ENCODE measurements around the gene KRTAP4-2. TPM values are rescaled to one million over a fixed set of nuclear protein-coding genes. Genes with fewer than 3 reads are reported as not detected.

Gene KRTAP4-2
- total RNA-seq, 1 donor from 2014 or later = not detected

- no peak for DNase-seq (ENCODE audit: low spot score)
- H3K4me1 Mint-ChIP-seq (ENCODE audit: low read depth) = peaks cover 13% of the 10 kb centered on the region
- peaks cover 3% of the 10 kb centered on the region for H3K36me3 Mint-ChIP-seq (ENCODE audit: low read depth)
- no peaks in the 10 kb centered on the region for H3K27me3 Mint-ChIP-seq (ENCODE audit: low read depth)
- no peak for TF ChIP-seq CTCF (IDR thresholded peaks at IDR 0.05)
- H3K4me3 Mint-ChIP-seq (ENCODE audit: unreplicated experiment) = no peak overlapping the region
- H3K27ac Mint-ChIP-seq (ENCODE audit: unreplicated experiment) = peak overlapping the region; percentile 12
- peaks cover 19% of the 10 kb centered on the region for H3K9me3 Mint-ChIP-seq (ENCODE audit: low read depth)
Observed at GRCh38 chr17:41133880-41134735, 43.9 kb downstream of the KRTAP4-2 start.

- Mint-ChIP-seq H3K36me3 (ENCODE audit: low read depth) (no peaks in the 10 kb centered on the region), H3K9me3 (ENCODE audit: low read depth) (peaks cover 11% of the 10 kb centered on the region), H3K27me3 (ENCODE audit: low read depth) (no peaks in the 10 kb centered on the region), H3K27ac (ENCODE audit: unreplicated experiment) (no peak overlapping the region), H3K4me1 (ENCODE audit: low read depth) (peaks cover 13% of the 10 kb centered on the region), H3K4me3 (ENCODE audit: unreplicated experiment) (no peak overlapping the region)
- no peak for TF ChIP-seq CTCF (IDR thresholded peaks at IDR 0.05)
- no peak for DNase-seq (ENCODE audit: low spot score)
Observed at GRCh38 chr17:41131979-41132378, 46.0 kb downstream of the KRTAP4-2 start.

Other genes with a start within 250 kb of the KRTAP4-2 start
- gene KRT23, start 240.6 kb downstream of the KRTAP4-2 start, total RNA-seq = not detected in 3 replicates
- gene KRT39, start 211.3 kb downstream of the KRTAP4-2 start, total RNA-seq = not detected in 3 replicates
- not detected in 3 replicates for gene KRT40, start 193.9 kb downstream of the KRTAP4-2 start, total RNA-seq
- not detected in 3 replicates for gene KRTAP3-3, start 184.1 kb downstream of the KRTAP4-2 start, total RNA-seq
- gene KRTAP3-2, start 178.3 kb downstream of the KRTAP4-2 start, total RNA-seq = not detected in 3 replicates
- gene KRTAP3-1, start 169.1 kb downstream of the KRTAP4-2 start, total RNA-seq = not detected in 3 replicates
- not detected in 3 replicates for gene KRTAP1-5, start 151.0 kb downstream of the KRTAP4-2 start, total RNA-seq
- gene KRTAP1-4, start 148.0 kb downstream of the KRTAP4-2 start, total RNA-seq = not detected in 3 replicates
- gene KRTAP1-3, start 143.3 kb downstream of the KRTAP4-2 start, total RNA-seq = not detected in 3 replicates
- not detected in 3 replicates for gene KRTAP1-1, start 136.8 kb downstream of the KRTAP4-2 start, total RNA-seq
- gene KRTAP2-1, start 130.9 kb downstream of the KRTAP4-2 start, total RNA-seq = not detected in 3 replicates
- gene KRTAP2-2, start 123.0 kb downstream of the KRTAP4-2 start, total RNA-seq = not detected in 3 replicates
- not detected in 3 replicates for gene KRTAP2-3, start 118.1 kb downstream of the KRTAP4-2 start, total RNA-seq
- gene KRTAP2-4, start 112.3 kb downstream of the KRTAP4-2 start, total RNA-seq = not detected in 3 replicates
- gene KRTAP4-7, start 94.1 kb downstream of the KRTAP4-2 start, total RNA-seq = not detected in 3 replicates
- not detected in 3 replicates for gene KRTAP4-8, start 80.1 kb downstream of the KRTAP4-2 start, total RNA-seq
- not detected in 3 replicates for gene KRTAP4-16, start 76.0 kb downstream of the KRTAP4-2 start, total RNA-seq
- not detected in 3 replicates for gene KRTAP4-9, start 72.8 kb downstream of the KRTAP4-2 start, total RNA-seq
- not detected in 3 replicates for gene KRTAP4-11, start 59.8 kb downstream of the KRTAP4-2 start, total RNA-seq
- not detected in 3 replicates for gene KRTAP4-12, start 54.0 kb downstream of the KRTAP4-2 start, total RNA-seq
- gene KRTAP4-6, start 37.7 kb downstream of the KRTAP4-2 start, total RNA-seq = not detected in 3 replicates
- gene KRTAP4-5, start 28.4 kb downstream of the KRTAP4-2 start, total RNA-seq = not detected in 3 replicates
- gene KRTAP4-4, start 17.5 kb downstream of the KRTAP4-2 start, total RNA-seq = not detected in 3 replicates
- gene KRTAP4-3, start 10.0 kb downstream of the KRTAP4-2 start, total RNA-seq = not detected in 3 replicates
- not detected in 3 replicates for gene KRTAP4-1, start 6.7 kb upstream of the KRTAP4-2 start, total RNA-seq
- gene KRTAP9-1, start 11.7 kb upstream of the KRTAP4-2 start, total RNA-seq = not detected in 3 replicates
- gene KRTAP9-2, start 48.4 kb upstream of the KRTAP4-2 start, total RNA-seq = not detected in 3 replicates
- gene KRTAP9-3, start 54.2 kb upstream of the KRTAP4-2 start, total RNA-seq = not detected in 3 replicates
- not detected in 3 replicates for gene KRTAP9-8, start 59.8 kb upstream of the KRTAP4-2 start, total RNA-seq
- gene KRTAP9-4, start 71.5 kb upstream of the KRTAP4-2 start, total RNA-seq = not detected in 3 replicates
- gene KRTAP9-9, start 77.2 kb upstream of the KRTAP4-2 start, total RNA-seq = not detected in 3 replicates
- not detected in 3 replicates for gene KRTAP9-6, start 87.2 kb upstream of the KRTAP4-2 start, total RNA-seq
- not detected in 3 replicates for gene KRTAP9-7, start 97.5 kb upstream of the KRTAP4-2 start, total RNA-seq
- not detected in 3 replicates for gene KRTAP29-1, start 124.6 kb upstream of the KRTAP4-2 start, total RNA-seq
- not detected in 3 replicates for gene KRTAP16-1, start 131.1 kb upstream of the KRTAP4-2 start, total RNA-seq
- not detected in 3 replicates for gene KRTAP17-1, start 137.5 kb upstream of the KRTAP4-2 start, total RNA-seq
- gene KRT33A, start 172.6 kb upstream of the KRTAP4-2 start, total RNA-seq = not detected in 3 replicates
- gene KRT33B, start 191.6 kb upstream of the KRTAP4-2 start, total RNA-seq = not detected in 3 replicates
- gene KRT34, start 204.1 kb upstream of the KRTAP4-2 start, total RNA-seq = not detected in 3 replicates
- not detected in 3 replicates for gene KRT31, start 219.4 kb upstream of the KRTAP4-2 start, total RNA-seq
- gene KRT37, start 246.4 kb upstream of the KRTAP4-2 start, total RNA-seq = not detected in 3 replicates